GM19372 (cell line): ENCODE measurements around the gene GASK1A.

Experiments used
- ATAC-seq: cut with Tn5 transposase; IDR thresholded peaks from one replicate; pipeline ENCODE4 v1.9.1; 2021; ENCODE audit warnings: mild to moderate bottlenecking, low read depth, moderate library complexity; ENCODE audit not compliant: unreplicated experiment

GASK1A gene

DNA sequence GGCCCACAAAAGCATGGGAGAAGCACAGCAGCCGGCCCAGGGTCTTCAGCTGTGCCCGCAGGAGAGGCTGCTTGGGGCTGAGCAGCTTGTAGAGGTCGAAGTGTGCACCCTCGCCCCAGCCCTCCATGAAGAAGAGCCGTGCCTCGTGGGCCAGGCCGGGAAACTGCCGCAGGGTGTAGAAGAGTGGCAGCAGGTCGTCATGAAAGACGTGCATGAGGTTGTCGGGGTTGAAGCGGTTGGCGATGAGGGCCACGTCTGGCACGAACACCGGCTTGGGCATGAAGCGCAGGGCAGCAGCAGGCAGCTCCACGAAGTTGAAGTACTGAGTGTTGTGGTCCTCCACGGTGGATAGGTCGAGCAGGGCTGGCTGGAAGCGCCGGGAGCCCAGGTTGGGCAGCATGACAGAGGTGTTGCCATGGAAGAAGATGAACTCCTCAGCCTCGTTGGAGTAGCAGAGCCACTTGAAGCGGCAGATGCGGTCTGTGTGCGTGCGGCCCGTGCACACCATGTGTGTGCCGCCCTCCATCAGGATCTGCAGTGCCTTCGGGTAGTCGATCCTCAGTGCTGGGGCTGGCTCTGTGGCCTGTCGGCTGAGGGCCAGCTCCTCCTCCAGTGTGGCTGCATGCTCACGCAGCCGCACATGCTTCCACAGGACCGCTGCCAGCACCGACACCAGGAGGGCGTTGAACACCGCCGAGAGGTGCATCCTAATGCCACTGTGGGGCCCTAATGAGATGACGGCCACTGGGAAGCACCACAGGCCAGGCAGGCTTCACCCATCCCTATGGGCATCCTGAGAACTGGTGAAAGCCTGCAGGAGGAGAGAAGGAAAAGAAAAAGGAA is 101.8 kb downstream of the GASK1A start:
- ATAC-seq: no peak

DNA sequence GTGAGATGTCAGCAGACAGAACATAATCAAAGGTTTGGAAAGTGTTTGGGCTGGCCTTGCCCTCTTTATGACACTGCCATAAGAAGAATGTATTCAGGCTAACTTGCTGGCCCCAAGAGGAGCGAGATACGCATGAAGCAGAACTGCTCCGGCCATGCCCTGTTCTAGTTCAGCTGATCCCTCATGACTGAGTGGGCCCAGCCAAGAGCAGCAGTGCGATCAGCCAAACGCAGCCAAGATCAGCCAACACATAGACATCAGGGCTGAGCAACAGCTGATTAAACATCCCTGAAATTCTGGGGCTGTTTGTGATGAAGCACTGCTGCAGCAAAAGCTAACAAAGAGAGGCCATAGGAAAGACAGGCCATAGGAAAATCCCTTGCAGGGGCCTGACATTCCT is 102.7 kb downstream of the GASK1A start:
- no peak for ATAC-seq

GRCh38 chr3:43082457-43082856 is 103.3 kb downstream of the GASK1A start:
- ATAC-seq: no peak

GRCh38 chr3:43086460-43087165 is 107.5 kb downstream of the GASK1A start:
- ATAC-seq: no peak

- no peak for ATAC-seq
Measured at GRCh38 chr3:43087249-43087776, 108.2 kb downstream of the GASK1A start.

GRCh38 chr3:43089081-43089480 is 110.0 kb downstream of the GASK1A start:
- ATAC-seq: no peak

DNA sequence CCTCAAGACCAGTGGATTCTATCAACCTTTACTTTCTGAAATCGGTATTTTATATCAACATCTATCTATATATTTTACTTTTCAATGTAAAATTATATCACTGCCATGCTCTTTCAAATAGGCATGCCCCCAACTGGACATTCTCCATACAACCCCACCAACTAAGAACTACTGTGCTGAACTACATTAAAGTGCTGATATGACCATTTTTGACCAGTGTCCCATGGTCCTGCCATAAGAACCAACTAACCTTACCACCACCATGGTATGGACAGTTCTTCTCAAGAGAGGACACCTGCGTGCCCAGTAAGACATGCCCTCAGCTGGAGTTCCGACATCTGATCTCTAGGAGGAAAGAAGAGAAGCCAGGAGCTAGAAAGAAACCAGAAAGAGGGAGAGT is 111.1 kb downstream of the GASK1A start:
- ATAC-seq: no peak

DNA sequence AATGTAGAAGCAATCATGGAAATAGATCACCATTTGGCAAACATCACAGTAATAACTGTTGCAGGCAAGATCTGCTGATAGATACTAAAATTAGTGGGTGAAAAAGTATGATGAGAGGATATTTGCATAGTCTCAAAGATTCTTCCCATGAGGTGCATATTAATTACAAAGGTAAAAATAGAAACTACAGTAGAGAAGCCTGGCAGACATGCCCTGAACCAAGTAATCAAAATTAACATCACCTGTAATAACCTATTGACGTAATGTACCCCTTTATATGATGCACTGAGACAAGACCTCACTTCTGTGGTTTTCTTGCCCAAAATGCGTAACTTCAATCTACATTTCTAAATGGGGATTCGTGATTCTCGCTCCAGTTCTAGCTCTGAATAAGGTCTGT is 112.4 kb downstream of the GASK1A start:
- no peak for ATAC-seq

DNA sequence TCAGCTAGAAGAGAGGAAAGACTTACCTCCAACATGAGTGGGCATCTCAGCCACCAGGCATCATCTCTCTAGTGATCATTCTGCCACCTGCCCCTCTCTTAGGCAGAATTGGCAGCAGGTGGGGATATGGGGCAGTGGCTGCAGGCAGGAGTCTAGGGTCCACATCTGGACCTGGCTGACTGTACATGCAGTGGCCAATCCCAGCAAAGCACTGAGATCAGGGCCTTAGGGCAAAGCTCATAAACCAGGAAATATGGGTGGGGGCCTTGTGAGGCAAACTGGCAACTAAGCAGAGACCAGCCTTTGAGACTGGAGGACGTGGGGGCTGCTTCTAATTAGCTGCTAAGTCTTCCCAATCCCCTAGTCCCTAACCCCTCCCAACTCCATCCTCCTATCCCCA is 113.9 kb downstream of the GASK1A start:
- ATAC-seq: no peak

DNA sequence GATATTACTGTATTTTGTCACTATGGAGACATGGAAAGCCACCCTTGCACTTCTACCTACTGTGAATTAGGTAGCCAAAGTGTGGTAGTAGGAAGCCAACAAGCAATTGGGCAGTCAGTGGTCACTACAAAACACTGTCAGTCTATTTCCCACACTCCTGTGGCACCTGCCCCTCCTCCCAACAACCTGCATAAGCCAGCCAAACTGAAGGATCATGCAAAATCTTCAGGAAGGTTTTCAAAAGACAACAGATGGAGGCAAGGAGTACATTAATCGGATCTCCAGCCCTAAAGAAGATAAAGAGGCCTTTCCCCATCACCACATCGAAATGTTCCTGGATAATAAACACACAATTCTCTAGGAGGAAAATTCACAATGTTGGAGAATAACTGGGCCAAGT is 114.9 kb downstream of the GASK1A start:
- ATAC-seq: no peak

DNA sequence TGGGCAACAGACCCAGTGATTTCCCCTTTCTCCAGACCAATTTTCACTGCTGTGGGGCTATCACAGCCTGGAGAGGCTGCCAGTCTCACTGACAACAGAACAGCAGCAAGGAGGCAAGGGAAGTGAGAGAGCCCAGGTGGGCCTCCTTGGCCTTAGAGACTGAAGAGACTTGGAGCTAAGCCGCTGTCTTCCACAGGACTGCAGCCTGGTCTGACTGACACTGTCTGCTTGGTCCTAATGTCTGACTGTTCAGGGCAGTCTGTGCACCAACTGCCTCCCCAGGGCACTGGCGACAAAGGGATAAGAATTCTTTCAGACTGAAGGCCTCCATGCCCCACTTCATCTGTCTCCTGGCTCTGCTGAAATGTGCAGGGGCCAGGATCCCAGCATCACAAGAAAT is 115.3 kb downstream of the GASK1A start:
- ATAC-seq: no peak

GRCh38 chr3:43094851-43095250 is 115.7 kb downstream of the GASK1A start:
- no peak for ATAC-seq

DNA sequence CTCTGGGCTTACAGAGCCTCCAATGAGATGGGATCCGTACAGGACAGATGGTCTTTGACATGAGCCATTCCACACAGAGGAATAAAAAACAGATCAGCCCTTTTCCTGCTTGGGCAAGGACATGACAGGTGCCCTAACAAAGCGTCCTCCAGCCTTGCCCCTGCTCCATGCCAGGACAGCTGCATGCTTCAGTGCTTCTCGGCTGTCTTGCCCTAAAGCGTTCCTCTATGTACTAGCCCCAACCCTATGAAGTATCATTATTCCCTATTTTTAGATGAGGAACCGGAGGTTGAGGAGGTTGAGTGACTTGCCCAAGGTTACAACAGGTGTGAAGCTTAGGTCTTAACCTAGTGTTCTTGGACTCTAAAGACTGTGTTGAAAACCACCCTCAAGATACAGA is 116.3 kb downstream of the GASK1A start:
- no peak for ATAC-seq

DNA sequence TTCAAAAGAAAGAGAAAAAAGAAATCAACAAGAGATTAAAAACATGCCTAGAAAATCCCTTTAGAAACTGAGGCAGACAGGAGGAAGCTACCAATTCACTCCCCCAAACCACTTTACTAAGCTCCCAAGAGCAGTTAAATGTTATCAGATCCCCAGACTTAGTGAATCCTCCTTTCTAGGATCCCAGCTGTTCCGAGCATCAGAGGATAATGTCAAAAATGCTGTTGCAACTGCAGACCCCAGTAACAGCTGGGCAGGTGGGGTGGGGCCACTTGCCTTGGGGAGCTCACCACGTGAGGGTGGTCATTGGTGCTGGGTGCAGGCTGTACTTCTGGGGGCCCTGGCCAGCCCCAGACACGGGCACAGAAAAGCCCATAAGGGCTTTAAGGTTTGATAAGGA is 117.7 kb downstream of the GASK1A start:
- ATAC-seq: no peak

DNA sequence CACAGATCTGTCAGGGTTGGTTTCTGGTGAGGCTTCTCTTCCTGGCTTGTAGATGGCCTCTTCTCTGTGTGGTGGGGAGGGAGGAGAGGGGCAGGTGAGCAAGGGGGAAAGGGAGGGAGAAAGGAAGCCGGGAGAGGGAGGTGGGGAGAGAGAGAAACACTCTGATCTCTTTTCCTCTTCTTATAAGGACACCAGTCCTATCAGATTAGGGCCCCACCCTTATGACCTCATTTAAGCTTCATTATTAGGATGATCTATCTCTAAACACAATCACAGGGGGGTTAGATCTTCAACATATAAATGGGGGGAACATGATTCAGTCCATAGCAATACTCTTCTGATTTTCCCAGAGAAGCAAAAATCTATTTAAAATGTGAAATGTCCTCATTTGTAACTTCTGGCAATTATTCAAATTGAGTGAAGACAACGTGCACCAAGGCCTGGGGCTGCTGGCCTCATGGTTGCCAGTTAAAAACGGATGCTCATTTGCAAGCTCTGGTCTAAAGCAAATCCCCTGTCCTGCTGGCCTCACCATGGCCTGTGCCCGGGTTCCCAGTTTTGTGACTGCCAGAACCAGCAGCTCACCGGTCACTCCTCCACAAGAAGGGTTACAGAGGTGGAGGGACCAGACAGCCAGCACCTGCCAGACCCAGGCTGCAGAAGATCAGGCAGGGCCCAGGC is 118.4 kb downstream of the GASK1A start:
- no peak for ATAC-seq

DNA sequence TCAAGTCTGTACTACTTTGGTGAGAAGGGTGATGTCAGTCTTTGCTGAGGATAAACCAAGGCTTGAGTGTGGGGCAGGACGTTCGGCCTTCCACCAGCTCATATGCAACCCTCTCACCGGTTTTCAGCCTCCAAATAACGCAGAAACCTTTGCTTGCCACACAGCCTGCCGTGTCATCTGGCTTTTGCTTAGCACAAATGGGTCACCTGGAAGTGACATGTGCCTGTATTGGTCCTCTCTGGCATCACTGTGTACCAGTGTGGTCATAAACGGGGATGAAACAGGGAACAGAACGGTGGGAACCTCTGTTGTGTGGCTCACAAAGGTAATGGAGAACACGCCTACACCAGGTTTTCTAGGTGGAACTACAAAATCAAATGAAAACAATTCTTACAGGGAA is 119.7 kb downstream of the GASK1A start:
- no peak for ATAC-seq

GRCh38 chr3:43102773-43103480 is 123.8 kb downstream of the GASK1A start:
- no peak for ATAC-seq

GRCh38 chr3:43104039-43104438 is 124.9 kb downstream of the GASK1A start:
- no peak for ATAC-seq

DNA sequence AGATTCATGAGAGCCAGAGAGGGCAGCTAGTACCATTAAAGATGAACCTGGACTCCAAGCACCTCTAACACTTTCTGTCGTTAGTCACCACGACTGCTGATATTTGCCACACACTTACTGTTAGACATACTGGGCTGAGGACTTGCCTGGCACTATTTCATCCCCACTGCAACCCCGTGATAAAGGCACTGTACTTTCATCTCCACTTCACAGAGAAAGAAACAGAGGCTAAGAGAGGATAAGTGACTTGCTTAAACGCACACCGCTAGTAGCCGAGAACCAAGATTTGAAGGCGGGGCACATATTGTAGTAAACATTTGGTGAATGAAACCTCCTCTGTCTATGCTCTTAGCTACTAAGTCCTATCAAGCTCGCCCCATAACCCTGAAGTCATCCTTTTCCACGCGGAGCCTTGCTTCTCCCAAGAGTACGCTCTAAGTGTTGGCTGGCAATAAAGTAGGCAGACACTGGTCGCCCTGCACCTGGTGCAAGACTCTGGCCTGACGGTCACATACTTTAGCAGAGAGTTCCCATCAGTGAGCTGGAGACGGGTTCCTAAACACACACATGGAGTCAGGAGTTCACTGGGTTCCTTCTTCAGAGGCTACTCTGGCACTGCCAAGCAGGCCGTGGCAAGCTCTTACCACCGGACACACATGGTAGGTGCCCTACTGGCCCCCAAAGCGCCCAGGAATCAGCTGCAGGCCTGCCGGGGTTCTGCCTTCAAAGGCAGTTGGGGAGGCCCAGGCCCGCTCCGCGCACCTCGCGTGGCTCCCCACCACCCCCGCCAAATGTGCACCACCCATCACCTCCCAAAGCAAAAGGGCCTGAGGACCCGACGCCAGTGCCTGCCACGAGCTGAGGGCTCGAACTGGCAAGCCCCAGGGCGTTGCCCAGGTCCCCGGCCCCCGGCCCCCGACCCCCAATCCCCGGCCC is 125.8 kb downstream of the GASK1A start:
- ATAC-seq: no peak
